ENCODE measurements around the gene ZFX.
"Not testable (repeated sequence)": the region's sequence is repeated elsewhere in the genome, so short reads cannot be mapped to it uniquely, and the experiment has no call there.

Gene ZFX

DNA sequence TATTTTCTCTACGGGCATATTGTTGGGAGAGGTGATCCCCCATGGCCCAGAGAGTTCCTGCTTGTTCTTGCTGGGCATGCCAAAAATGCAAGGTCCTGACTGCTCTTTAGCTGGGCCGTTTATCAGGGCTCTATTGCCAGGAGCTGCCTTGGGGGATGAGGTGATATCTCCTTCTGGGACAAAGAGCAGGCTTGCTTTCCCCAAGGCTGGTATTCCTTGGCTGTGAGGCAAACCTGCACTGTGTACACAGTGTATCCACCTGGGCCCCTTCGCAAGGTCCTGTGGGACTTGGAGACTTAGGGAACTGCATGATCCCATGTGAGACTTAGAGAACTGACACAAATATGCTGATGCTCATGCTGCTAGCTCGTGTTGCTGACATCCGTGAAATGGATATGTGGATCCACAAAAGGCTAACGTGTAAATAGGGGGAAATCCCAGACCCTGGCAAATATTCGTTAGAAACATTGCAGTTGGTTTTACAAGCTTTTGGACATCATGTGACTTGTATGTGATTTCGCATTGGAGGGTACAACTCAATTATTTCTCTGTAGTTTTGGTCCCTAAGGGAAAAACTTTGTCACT, 24.4 kb upstream of the ZFX start:
- no peak overlapping the region for H3K4me3 ChIP-seq (ENCODE audit: low read depth, low read length)
- in situ Hi-C loops (cut with HindIII; ENCODE audit: low sequenced_read_pairs) = no loop called here
- TF ChIP-seq CTCF (IDR thresholded peaks at IDR 0.05; ENCODE audit: low read depth, low read length) = no peak
- DNase-seq (ENCODE audit: low read depth, low spot score) = no peak

GRCh38 chrX:24131476-24131875, 18.1 kb upstream of the ZFX start:
- no peak overlapping the region for H3K4me3 ChIP-seq (ENCODE audit: low read depth, low read length)
- no peak for DNase-seq (ENCODE audit: low read depth, low spot score)
- in situ Hi-C loops (cut with HindIII; ENCODE audit: low sequenced_read_pairs) = no loop called here
- no peak for TF ChIP-seq CTCF (IDR thresholded peaks at IDR 0.05; ENCODE audit: low read depth, low read length)

GRCh38 chrX:24133312-24133711, 16.2 kb upstream of the ZFX start:
- in situ Hi-C loops (cut with HindIII; ENCODE audit: low sequenced_read_pairs) = no loop called here
- no peak overlapping the region for H3K4me3 ChIP-seq (ENCODE audit: low read depth, low read length)
- no peak for DNase-seq (ENCODE audit: low read depth, low spot score)
- TF ChIP-seq CTCF (IDR thresholded peaks at IDR 0.05; ENCODE audit: low read depth, low read length) = no peak

- DNase-seq (ENCODE audit: low read depth, low spot score); in situ Hi-C loops (cut with HindIII; ENCODE audit: low sequenced_read_pairs); H3K4me3 ChIP-seq (ENCODE audit: low read depth, low read length): not testable (repeated sequence)
Observed at GRCh38 chrX:24135768-24136167, 13.8 kb upstream of the ZFX start.

DNA sequence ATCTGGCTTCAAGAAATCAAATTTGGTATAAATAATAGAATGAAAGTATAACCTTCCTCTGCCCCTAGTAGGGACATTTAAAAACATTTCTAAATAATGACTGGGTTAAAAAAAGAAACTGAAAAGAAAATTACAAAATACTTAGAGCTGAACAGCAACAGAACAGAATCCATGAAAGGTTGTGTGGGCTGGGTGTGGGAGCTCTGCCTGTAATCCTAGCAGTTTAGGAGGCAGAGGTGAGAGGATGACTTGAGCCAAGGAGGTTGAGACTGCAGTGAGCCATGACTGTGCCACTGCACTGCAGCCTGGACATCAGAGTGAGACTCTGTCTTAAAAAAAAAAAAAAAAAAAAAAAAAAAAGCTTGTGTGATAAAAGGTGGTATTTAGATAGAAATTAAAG, 12.3 kb upstream of the ZFX start:
- DNase-seq (ENCODE audit: low read depth, low spot score) = no peak
- H3K4me3 ChIP-seq (ENCODE audit: low read depth, low read length) = no peak overlapping the region
- TF ChIP-seq CTCF (IDR thresholded peaks at IDR 0.05; ENCODE audit: low read depth, low read length) = no peak
- in situ Hi-C loops (cut with HindIII; ENCODE audit: low sequenced_read_pairs) = no loop called here

GRCh38 chrX:24143982-24144381, 5.5 kb upstream of the ZFX start:
- H3K4me3 ChIP-seq (ENCODE audit: low read depth, low read length); in situ Hi-C loops (cut with HindIII; ENCODE audit: low sequenced_read_pairs); DNase-seq (ENCODE audit: low read depth, low spot score): not testable (repeated sequence)

DNA sequence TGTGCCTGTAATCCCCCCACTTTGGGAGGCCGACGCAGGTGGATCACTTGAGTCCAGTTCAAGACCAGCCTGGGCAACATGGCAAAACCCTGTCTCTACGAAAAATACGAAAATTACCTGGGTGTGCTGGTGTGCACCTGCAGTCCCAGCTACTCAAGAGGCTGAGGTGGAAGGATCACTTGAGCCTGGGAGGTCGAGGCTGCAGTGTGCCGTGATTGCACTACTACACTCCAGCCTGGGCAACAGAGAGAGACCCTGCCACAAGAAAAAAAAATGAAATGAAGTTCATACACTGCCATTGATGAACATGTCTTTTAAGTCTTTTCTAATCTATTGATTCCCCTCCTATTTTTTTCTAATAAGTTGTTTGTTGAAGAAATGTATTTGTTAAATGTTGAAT, 5.0 kb upstream of the ZFX start:
- TF ChIP-seq CTCF (IDR thresholded peaks at IDR 0.05; ENCODE audit: low read depth, low read length) = no peak
- no peak overlapping the region for H3K4me3 ChIP-seq (ENCODE audit: low read depth, low read length)
- in situ Hi-C loops (cut with HindIII; ENCODE audit: low sequenced_read_pairs) = no loop called here
- no peak for DNase-seq (ENCODE audit: low read depth, low spot score)

Data from astrocyte of the spinal cord (primary cell).